Middle frontal gyrus (tissue), 1 donor: ENCODE data around the gene CD48.

Experiments
- DNase-seq: peaks from one replicate; pipeline ENCODE4 v3.0.0-alpha.2; 2015; ENCODE audit warnings: low spot score; ENCODE audit errors: extremely low spot score

Gene CD48

DNA sequence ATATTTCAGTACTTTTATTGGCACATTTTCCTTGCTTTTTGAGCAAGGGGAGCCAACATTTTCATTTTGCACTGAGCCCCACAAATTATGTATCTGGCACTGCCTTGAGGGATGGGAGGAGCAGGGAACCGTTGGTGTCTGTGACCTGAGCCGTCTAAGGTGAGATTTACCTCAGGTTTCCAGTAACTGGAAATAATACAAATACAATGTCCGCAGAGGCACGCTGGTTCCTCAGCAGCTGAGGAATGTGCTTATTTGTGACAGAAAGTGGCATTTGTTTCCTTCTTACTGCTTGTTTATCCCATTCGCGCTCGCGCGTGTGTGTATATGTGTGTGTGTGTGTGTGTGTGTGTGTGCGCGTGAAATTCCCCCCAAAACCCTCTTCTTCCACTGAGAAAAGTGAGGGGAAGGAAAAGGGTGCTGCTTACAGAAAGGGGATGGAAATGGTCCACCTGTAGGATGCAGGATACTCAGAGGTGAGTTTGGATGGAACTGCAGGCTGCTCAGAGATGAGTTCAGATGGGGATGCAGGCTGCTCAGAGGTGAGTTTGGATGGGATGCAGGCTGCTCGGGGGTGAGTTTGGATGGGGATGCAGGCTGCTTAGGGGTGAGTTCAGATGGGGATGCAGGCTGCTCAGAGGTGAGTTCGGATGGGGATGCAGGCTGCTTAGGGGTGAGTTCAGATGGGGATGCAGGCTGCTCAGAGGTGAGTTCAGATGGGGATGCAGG lies 34.6 kb downstream of the CD48 start:
- no peak for DNase-seq

DNA sequence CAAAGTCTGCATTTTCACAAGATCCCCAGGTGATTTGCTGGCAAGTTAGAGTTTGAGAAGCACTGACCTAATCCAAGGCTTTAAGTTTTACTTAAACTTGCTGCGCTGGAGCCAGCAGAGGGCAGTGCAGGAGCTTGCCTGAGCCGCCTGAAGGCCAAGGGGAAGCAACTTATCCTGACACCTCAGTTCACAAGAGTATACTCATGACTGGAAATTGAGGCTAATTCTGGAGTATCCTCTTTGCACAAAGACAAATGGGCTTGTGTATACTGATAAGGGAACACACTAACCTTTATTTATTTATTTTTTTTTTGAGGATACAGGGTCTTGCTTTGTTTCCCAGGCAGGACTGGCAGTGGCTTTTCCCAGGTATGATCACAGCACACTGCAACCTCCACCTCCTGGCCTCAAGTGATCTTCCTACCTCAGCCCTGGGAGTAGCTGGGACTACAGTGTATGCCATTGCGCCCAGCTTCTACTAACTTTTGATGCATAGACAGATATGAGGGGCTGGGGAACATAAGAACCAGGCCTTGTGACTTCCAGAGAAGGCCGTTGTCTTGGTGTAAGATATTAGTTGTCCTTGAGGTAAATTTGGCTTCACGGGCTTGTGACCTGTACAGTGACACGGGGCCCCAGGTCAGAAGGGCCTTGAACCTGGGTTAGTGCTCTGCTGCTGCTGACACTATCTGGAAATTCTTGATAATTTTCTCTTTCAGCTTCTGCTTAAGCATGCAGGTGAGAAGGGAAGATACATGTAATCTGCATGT lies 35.8 kb downstream of the CD48 start:
- peak; percentile 15 for DNase-seq

- no peak for DNase-seq
These were observed 37.2 kb downstream of the CD48 start for GRCh38 chr1:160674415-160674814.

GRCh38 chr1:160672789-160673695 lies 38.6 kb downstream of the CD48 start:
- DNase-seq, result no peak

GRCh38 chr1:160671603-160672517 lies 39.8 kb downstream of the CD48 start:
- DNase-seq, result no peak

GRCh38 chr1:160670701-160671100 lies 40.9 kb downstream of the CD48 start:
- DNase-seq, result no peak

GRCh38 chr1:160669802-160670201 lies 41.8 kb downstream of the CD48 start:
- DNase-seq, result no peak

GRCh38 chr1:160669276-160669675 lies 42.3 kb downstream of the CD48 start:
- DNase-seq, result no peak

GRCh38 chr1:160667896-160668295 lies 43.7 kb downstream of the CD48 start:
- DNase-seq, result no peak

DNA sequence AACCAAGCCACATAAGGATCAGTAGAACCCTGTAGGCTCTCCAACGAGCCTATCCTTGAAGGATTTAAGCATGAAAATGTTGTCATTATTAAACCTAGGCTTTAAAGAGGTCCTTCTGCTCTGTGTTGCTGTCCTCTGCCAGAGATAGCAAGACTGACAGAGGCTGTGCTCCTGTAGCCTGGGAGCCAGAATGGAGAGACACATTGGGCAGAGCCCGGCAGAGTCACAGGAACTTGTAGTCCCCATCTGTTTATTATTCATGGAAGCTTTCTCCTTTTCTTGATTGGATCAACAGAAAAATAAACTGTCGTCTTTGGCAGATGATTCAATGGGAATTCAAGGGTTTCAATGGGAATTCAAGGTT lies 45.6 kb downstream of the CD48 start:
- DNase-seq, result no peak

GRCh38 chr1:160665330-160666078 lies 46.1 kb downstream of the CD48 start:
- DNase-seq, result no peak

DNA sequence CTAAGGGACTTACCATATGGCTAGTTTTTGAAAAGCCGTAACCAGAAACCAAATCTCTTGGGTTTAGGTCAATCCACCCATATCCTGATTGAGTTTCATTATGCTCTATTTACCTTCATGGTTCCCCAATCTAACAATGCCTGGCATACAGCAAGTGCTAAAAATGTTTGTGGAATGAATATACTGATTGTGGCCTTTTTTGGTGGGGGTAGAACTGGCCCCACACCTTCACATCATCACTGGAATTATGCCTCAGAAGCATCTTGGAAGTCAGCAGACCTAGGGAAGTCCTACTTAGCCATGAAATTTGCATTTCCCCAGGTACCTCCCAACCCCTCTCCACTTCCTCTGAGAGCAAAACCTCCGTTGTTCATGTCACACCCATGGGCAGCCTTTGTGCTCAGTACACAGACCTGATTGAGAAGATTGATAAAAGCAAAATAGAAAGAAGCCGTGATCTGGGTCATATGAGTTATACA lies 47.0 kb downstream of the CD48 start:
- no peak for DNase-seq

DNA sequence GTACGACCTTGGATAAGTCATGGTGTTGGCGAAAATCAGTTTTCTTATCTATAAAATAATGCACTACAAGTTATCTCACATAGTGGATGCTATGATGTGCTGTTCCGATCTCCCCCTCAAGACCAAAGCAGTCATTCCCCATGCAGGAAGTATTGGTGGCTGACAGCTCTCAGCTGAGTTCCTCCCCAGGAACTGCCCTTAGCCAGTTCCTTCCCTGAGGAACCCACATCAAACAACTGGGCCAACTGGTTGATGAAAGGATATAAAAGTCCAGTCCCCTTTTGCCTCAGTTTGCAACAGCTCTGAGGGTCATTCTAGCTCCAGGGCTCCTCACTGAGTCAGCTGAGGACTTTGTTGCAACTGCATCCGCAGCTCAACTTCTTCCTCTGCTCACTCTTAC lies 48.7 kb downstream of the CD48 start:
- DNase-seq, result no peak

GRCh38 chr1:160659566-160659965 lies 52.1 kb downstream of the CD48 start:
- no peak for DNase-seq

- no peak for DNase-seq
These were observed 52.8 kb downstream of the CD48 start for GRCh38 chr1:160658814-160659193.

- DNase-seq, result no peak
These were observed 53.3 kb downstream of the CD48 start for GRCh38 chr1:160658162-160658813.

DNA sequence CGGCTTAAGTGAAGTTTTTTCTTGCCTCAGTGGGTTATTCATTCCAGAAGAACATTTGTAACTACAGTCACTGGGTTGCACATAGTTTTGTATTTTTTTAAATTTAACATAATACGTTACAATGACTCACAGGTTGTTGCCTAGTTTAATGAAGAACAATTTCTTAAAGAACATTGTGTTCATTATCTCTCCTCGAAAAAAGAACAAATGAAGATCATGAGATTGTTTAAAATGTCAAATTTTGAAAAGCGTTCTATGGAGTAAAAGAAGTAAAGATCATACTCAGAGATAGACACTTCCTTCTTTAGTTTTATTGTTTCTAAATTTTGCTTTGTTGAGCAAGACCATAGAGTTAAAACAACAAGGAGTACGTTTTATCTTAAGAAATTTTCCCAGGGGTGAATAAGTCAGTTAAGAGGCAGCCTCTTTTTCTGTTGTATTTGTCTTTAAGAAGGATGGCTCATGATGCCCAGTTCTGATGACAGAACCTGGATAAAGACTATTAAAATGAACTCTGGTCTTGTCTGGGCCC lies 54.3 kb downstream of the CD48 start:
- DNase-seq, result no peak

GRCh38 chr1:160656737-160657136 lies 54.9 kb downstream of the CD48 start:
- DNase-seq, result no peak

DNA sequence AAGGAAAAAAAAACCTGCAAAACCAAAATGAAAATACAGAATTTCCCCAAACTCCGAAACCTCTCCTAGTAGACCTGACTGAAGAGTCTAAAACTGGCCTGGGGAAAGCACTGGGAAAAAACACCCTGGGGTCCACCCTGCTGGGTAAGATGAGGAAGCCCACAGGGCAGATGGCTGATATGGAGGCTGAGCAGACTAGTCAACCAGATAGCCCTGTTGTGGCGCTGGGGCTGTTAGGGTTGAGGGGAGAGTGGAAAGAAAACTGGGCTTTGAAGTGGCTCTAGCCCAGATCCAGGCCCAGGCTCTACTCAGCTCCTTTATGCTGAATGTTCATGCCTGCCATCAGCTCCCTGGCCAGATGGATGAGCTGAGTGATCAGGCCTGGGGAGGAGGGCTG lies 58.0 kb downstream of the CD48 start:
- no peak for DNase-seq
